NT2/D1 (cell line): Measurements from ENCODE around the gene ANKRD66.
"Not testable (repeated sequence)": the region's sequence is repeated elsewhere in the genome, so short reads cannot be mapped to it uniquely, and the experiment has no call there.

Experiments used
- DNase-seq: peaks from one replicate; pipeline ENCODE4 v3.0.0-alpha.2; 2011; ENCODE audit warnings: low read depth, low spot score
- H3K27me3 ChIP-seq: 2 replicates; pipeline ENCODE4 v1.6.0; 2011; ENCODE audit warnings: mild to moderate bottlenecking; ENCODE audit not compliant: insufficient read length, insufficient read depth
- H3K36me3 ChIP-seq: 2 replicates; pipeline ENCODE4 v1.6.1; 2011; ENCODE audit warnings: mild to moderate bottlenecking, low read length, mixed read lengths; ENCODE audit not compliant: insufficient read depth, insufficient read length
- H3K4me1 ChIP-seq: 2 replicates; pipeline ENCODE4 v1.5.1; 2011; ENCODE audit not compliant: insufficient read depth, insufficient read length
- H3K4me3 ChIP-seq: 2 replicates; pipeline ENCODE4 v1.5.1; 2011; ENCODE audit warnings: low read depth; ENCODE audit not compliant: insufficient read length
- H3K9ac ChIP-seq: 2 replicates; pipeline ENCODE4 v1.6.0; 2011; ENCODE audit warnings: low read depth; ENCODE audit not compliant: insufficient read length
- H3K9me3 ChIP-seq: 2 replicates; pipeline ENCODE4 v1.5.1; 2011; ENCODE audit warnings: mild to moderate bottlenecking, low read length; ENCODE audit not compliant: insufficient read depth
- SUZ12 ChIP-seq: IDR thresholded peaks from 2 replicates; pipeline ENCODE4 v1.6.1; 2011; ENCODE audit not compliant: insufficient read length, insufficient read depth; ENCODE audit errors: extremely low read depth
- YY1 ChIP-seq: IDR thresholded peaks from 2 replicates; pipeline ENCODE4 v1.6.1; 2011; ENCODE audit not compliant: insufficient read length, insufficient read depth
- ZNF274 ChIP-seq: IDR thresholded peaks from 2 replicates; pipeline ENCODE4 v1.6.1; 2011; ENCODE audit warnings: mild to moderate bottlenecking, low read depth, low read length

Gene ANKRD66

DNA sequence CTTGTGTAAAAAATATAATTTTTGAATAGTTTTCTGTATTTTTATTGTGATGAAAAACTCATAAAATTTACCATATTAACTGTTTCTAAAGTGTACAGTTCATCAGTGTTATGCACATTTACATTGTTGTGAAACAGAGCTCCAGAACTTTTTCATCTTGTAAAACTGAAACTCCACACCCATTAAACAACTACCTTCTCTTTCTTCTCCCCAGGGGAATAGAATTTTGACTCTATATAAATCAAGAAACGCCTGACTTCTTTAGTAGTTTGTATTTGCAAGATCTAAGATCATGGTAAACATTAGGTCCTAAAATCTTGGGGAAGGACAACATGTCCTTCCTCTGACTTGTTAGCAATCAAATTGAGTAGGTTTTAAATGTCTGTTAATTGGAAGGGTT is 9.1 kb downstream of the ANKRD66 start:
- Histone ChIP-seq H3K9me3 (no peaks in the 10 kb centered on the region), H3K27me3 (no peaks in the 10 kb centered on the region), H3K4me1 (no peaks in the 10 kb centered on the region), H3K4me3 (no peak overlapping the region), H3K9ac (no peak overlapping the region), H3K36me3 (no peaks in the 10 kb centered on the region)
- DNase-seq, result no peak
- no peak for TF ChIP-seq ZNF274
- no peak for TF ChIP-seq YY1
- no peak for TF ChIP-seq SUZ12

DNA sequence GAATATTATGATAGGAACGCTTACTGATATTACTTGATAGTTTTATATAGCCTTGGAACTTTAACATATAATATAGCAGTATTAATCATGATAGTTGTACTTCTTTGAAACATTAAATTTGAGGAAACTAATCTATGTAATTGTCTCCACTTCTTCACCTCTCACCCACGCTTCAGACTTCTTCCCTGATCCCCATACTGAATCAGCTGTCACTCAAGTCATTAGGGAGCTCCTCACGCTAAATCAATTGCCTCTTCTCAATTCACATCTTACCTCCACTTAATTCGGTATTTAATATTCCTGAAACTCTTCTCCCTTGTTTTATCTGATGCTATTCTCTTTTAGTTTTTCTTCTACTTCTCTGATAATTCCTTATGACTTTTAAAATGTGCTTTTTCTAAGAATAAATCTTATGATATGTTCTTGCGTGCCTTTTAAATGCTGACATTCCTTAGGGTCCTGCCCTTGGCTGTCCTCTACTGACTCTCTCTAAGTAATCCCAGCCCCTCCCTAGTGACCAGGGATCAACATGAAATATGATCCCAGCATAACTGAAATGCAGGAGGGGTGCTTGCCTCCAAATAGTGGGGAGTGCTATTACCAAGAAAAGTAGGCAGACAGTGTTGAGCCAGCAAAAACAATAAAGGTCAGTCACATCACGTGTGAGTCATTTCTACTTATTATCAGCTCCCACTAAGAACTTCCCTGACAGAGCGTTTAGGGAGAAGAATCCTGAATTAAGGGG is 9.9 kb downstream of the ANKRD66 start:
- no peaks in the 10 kb centered on the region for H3K9me3 ChIP-seq
- no peaks in the 10 kb centered on the region for H3K4me1 ChIP-seq
- no peak for DNase-seq

DNA sequence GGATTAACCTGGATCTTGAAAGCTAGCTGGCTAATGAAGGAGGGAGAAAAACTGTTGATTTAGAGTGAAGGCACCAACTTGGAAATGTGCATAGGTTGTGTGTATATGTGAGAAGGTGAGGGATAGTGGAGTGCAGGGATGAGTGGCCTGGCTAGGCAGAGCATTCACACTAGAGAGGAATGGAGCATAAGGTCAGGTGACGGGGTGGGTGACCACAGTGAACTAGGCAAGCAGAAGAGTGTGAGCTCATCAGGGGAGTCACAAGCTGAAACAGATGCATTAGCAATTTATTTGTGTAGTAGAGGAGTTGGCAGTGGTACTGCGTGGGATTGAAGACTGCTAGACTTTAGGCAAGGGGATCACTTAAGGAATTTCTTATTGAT is 10.5 kb downstream of the ANKRD66 start:
- Histone ChIP-seq H3K9me3 (no peaks in the 10 kb centered on the region), H3K4me1 (no peaks in the 10 kb centered on the region), H3K4me3 (no peak overlapping the region), H3K36me3 (no peaks in the 10 kb centered on the region), H3K9ac (no peak overlapping the region), H3K27me3 (no peaks in the 10 kb centered on the region)
- no peak for TF ChIP-seq YY1
- no peak for DNase-seq

More for the DNA sequence above, 9.9 kb downstream of the ANKRD66 start:
- TF ChIP-seq YY1, result no peak
- no peak for TF ChIP-seq SUZ12
- TF ChIP-seq ZNF274, result no peak
- Histone ChIP-seq H3K36me3 (no peaks in the 10 kb centered on the region), H3K4me3 (no peak overlapping the region), H3K27me3 (no peaks in the 10 kb centered on the region), H3K9ac (no peak overlapping the region)

DNA sequence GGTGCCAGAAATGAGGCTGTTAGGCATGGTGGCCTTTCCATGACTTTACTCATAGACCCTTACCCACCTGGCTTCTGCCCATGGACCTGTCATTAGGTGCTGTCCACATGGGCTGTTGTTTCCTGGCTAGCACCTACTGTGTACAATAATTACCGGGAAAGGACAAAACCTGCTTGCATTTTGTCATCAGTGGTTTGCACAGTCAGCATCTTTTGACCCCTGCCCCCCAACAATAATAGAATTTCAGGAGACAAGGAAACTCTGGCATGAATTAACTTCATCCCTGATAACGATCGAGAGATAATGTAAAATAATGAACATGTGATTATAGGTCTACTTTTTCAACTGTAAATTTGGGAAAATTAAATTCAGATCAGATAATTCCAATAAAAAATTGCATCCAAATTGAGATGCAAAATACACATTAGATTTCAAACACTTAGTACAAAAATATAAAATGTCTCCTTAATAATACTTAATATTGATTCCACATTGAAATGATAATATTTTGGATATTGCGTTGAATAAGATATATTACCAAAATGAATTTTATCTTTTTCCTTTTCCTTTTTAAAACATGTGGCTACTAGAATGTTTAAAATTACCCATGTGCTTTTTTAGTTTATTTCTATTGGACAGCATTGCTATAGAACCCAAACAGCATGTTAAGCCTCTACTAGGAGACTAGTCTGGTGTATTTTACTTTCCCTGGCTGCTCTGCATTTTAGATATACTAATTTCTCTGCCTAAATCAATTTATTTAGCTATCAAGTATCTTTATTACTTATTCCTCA is 12.4 kb downstream of the ANKRD66 start:
- Histone ChIP-seq H3K27me3 (no peaks in the 10 kb centered on the region), H3K9me3 (no peaks in the 10 kb centered on the region), H3K9ac (no peak overlapping the region), H3K4me3 (no peak overlapping the region), H3K4me1 (no peaks in the 10 kb centered on the region), H3K36me3 (no peaks in the 10 kb centered on the region)
- DNase-seq, result no peak
- TF ChIP-seq SUZ12 (no peak), ZNF274 (no peak), YY1 (no peak)

DNA sequence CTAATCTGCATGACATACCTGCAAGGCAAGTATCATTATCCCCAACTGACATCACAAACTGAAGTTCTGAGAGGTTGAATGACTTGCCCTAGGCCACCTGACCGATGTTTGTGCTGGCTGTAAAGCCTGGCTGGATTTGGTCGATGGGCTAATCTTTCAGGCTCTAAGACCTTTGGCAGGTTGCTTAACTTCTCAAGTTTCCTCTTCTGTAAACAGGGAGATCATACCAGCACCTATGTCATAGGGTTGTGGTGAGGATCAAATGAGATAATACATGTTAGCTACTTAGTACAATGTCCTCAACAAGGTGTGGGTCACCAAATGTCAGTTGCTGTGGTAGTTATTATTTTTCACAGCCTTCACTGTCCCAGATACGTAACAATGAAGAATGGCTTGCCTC is 14.2 kb downstream of the ANKRD66 start:
- Histone ChIP-seq H3K4me3 (no peak overlapping the region), H3K4me1 (no peaks in the 10 kb centered on the region), H3K9me3 (no peaks in the 10 kb centered on the region), H3K27me3 (no peaks in the 10 kb centered on the region), H3K36me3 (no peaks in the 10 kb centered on the region), H3K9ac (no peak overlapping the region)
- TF ChIP-seq SUZ12 (no peak), YY1 (no peak), ZNF274 (no peak)
- no peak for DNase-seq

DNA sequence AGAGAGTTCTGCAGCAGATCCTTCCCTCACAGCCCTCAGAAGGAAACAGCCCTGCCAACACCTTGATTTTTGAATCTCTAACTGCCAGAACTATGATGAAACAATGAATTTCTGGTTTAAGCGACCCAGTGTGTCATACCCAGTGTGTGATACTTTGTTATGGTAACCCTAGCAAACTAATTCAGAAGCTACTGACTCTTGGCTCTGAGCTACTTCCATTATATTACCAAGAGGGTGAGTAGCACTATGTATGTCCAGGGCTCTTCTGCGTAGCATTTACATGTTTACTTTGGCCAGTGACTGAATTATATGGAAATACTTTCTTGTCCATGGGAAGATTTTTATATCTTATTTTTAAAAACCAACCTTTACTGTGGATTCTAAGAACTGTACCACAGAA is 16.7 kb downstream of the ANKRD66 start:
- Histone ChIP-seq H3K4me3 (no peak overlapping the region), H3K27me3 (no peaks in the 10 kb centered on the region), H3K36me3 (no peaks in the 10 kb centered on the region), H3K9ac (no peak overlapping the region), H3K4me1 (no peaks in the 10 kb centered on the region), H3K9me3 (no peaks in the 10 kb centered on the region)
- no peak for DNase-seq
- TF ChIP-seq SUZ12, result no peak
- no peak for TF ChIP-seq YY1
- TF ChIP-seq ZNF274, result no peak

DNA sequence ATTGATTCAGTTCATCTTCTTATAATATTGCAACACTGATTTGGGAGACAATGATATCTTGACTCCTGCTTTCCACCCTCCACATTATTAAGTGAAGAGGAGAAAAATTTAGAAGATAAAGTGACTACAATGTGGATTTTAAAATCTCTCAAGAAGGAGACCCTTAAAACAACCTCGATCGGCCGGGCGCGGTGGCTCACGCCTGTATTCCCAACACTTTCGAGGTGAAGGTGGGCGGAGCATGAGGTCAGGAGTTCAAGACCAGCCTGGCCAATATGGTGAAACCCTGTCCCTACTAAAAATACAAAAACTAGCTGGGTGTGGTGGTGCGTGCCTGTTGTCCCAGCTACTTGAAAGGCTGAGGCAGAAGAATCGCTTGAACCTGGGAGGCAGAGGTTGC is 17.5 kb downstream of the ANKRD66 start:
- H3K9ac ChIP-seq, H3K36me3 ChIP-seq: not testable (repeated sequence)

More for the DNA sequence above, 17.5 kb downstream of the ANKRD66 start:
- DNase-seq, H3K9me3 ChIP-seq, H3K4me1 ChIP-seq, H3K4me3 ChIP-seq, H3K27me3 ChIP-seq: not testable (repeated sequence)
